Measurements from ENCODE around the gene SCART1. TPM values are rescaled to one million over a fixed set of nuclear protein-coding genes. Genes with fewer than 3 reads are reported as not detected.
A peak's percentile ranks its signal among the peaks of the same experiment; 100 is the strongest.

SCART1 gene
- total RNA-seq, 1 donor from 2014 or later: 0.77 TPM

DNA sequence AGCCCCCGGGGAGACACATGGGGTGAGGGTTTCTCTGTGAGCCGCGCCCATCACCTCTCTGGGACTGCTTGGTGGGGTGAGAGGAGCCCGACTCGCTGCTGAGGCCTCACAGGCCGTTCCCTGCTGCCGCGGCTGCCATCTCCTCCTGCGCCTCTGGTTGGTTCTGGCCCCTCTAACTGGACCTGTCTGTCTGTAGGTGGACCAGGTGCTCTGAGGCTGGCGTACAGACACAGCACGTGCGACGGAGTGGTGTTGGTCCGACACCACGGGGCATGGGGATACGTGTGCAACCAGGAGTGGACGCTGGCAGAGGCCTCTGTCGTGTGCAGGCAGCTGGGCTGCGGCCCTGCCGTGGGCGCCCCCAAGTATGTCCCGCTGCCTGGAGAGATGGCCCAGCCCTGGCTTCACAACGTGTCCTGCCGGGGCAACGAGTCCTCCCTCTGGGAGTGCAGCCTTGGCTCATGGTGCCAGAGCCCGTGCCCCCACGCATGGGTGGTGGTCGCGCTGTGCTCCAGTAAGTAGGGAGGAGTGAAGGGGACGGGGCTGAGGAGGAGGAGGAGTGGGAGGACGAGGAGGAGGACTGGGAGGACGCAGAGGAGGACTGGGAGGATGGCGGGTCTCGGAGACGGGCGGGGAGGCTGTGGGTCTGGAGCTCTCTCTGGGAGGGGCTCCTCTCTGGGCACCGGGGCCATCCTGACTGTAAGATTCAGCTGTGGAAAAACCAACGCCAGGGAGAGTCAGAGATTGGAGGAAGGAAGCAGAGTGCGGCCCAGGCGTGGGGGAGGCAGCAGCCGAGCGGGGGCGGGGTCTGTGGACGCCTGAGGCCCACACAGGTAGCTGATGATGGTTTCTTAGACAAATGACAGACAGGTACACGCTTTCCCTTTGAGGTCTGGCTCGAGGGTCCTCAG, 2.6 kb downstream of the SCART1 start:
- Mint-ChIP-seq H3K27ac (no peak overlapping the region), H3K36me3 (ENCODE audit: low read depth) (no peaks in the 10 kb centered on the region), H3K4me1 (no peaks in the 10 kb centered on the region), H3K9me3 (no peaks in the 10 kb centered on the region), H3K27me3 (no peaks in the 10 kb centered on the region), H3K4me3 (no peak overlapping the region)
- intact Hi-C loops (cut with micrococcal nuclease): no loop called here
- peak; percentile 47 for DNase-seq

- no peaks in the 10 kb centered on the region for H3K4me1 Mint-ChIP-seq
- no peaks in the 10 kb centered on the region for H3K9me3 Mint-ChIP-seq
- no peaks in the 10 kb centered on the region for H3K27me3 Mint-ChIP-seq
- no peak overlapping the region for H3K27ac Mint-ChIP-seq
- intact Hi-C loops (cut with micrococcal nuclease): no loop called here
- peak; percentile 47 for DNase-seq
- H3K4me3 Mint-ChIP-seq: no peak overlapping the region
- no peaks in the 10 kb centered on the region for H3K36me3 Mint-ChIP-seq (ENCODE audit: low read depth)
Observed at GRCh38 chr10:133457100-133457841, 3.5 kb downstream of the SCART1 start.

- intact Hi-C loops (cut with micrococcal nuclease): no loop called here
- Mint-ChIP-seq H3K27ac (no peak overlapping the region), H3K36me3 (ENCODE audit: low read depth) (no peaks in the 10 kb centered on the region), H3K4me1 (no peaks in the 10 kb centered on the region), H3K27me3 (no peaks in the 10 kb centered on the region), H3K4me3 (no peak overlapping the region), H3K9me3 (no peaks in the 10 kb centered on the region)
- peak; percentile 43 for DNase-seq
Observed at GRCh38 chr10:133458021-133458709, 4.4 kb downstream of the SCART1 start.

DNA sequence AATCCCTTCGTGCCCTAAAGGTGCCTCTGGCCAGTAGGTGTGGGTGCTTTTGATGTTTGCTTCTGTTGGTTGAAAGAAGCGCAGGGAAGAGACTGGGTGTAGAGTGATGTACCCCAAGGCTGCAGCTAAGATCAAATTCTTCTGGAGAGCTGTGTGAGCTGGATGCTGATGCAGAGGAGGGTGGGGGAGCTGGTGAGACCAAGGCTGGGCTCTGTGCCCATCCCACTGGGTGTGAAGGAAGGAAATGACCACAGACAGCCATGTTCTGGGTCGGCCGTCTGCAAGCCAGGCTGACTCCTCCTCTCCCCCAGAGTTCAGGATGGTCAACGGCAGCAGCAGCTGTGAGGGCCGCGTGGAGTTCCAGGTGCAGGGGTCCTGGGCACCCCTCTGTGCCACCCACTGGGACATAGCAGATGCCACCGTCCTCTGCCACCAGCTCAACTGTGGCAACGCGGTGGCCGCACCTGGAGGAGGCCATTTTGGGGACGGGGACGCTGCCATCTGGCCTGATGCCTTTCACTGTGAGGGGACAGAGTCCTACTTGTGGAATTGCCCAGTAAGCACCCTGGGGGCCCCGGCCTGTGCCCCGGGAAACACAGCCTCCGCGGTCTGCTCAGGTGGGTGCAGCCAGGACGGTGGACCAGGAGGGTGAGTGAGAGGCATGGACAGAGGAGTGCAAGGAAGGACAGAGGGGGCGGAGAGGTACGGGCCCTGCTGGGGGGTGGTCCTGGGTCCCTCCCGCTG, 5.1 kb downstream of the SCART1 start:
- H3K36me3 Mint-ChIP-seq (ENCODE audit: low read depth): no peaks in the 10 kb centered on the region
- no peak overlapping the region for H3K4me3 Mint-ChIP-seq
- no peak overlapping the region for H3K27ac Mint-ChIP-seq
- no peaks in the 10 kb centered on the region for H3K27me3 Mint-ChIP-seq
- DNase-seq: peak; percentile 39
- no peaks in the 10 kb centered on the region for H3K9me3 Mint-ChIP-seq
- intact Hi-C loops (cut with micrococcal nuclease): no loop called here
- no peaks in the 10 kb centered on the region for H3K4me1 Mint-ChIP-seq

GRCh38 chr10:133459454-133460207, 5.9 kb downstream of the SCART1 start:
- intact Hi-C loops (cut with micrococcal nuclease): no loop called here

DNA sequence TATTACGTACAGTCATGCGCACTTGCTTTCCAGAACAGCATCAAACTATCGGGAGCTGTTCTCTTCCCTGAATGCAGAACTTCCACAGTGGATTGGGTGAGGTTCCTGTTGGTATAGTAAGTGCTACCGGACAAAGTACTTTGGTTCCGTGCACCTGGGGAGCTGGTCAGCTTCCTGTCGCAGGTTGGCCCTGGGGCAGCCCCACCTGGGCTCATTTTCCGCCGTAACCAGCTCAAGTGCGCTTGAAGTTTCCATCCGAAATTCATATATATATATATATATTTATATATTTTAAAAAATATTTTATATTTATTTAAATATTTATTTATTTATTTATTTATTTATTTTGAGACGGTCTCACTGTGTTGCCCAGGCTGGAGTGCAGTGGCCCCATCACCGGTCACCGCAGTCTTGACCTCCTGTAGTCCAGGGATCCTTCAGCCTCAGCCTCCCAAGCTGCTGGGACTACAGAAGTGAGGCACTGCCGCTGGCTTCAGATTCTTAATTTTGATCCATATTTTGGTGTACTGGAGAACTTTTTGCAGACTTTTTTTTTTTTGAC, 6.5 kb downstream of the SCART1 start:
- Mint-ChIP-seq H3K4me3 (no peak overlapping the region), H3K9me3 (no peaks in the 10 kb centered on the region), H3K4me1 (no peaks in the 10 kb centered on the region), H3K36me3 (ENCODE audit: low read depth) (no peaks in the 10 kb centered on the region), H3K27me3 (no peaks in the 10 kb centered on the region), H3K27ac (no peak overlapping the region)
- no peak for DNase-seq
- intact Hi-C loops (cut with micrococcal nuclease): no loop called here

More at GRCh38 chr10:133459454-133460207, 5.9 kb downstream of the SCART1 start:
- Mint-ChIP-seq H3K4me3 (no peak overlapping the region), H3K36me3 (ENCODE audit: low read depth) (no peaks in the 10 kb centered on the region), H3K27ac (no peak overlapping the region), H3K27me3 (no peaks in the 10 kb centered on the region), H3K9me3 (no peaks in the 10 kb centered on the region), H3K4me1 (no peaks in the 10 kb centered on the region)
- DNase-seq: peak; percentile 31

GRCh38 chr10:133461027-133461426, 7.3 kb downstream of the SCART1 start:
- Mint-ChIP-seq H3K4me3 (no peak overlapping the region), H3K27me3 (no peaks in the 10 kb centered on the region), H3K4me1 (no peaks in the 10 kb centered on the region), H3K36me3 (ENCODE audit: low read depth) (no peaks in the 10 kb centered on the region), H3K27ac (no peak overlapping the region), H3K9me3 (no peaks in the 10 kb centered on the region)
- peak; percentile 8 for DNase-seq
- intact Hi-C loops (cut with micrococcal nuclease): no loop called here

DNA sequence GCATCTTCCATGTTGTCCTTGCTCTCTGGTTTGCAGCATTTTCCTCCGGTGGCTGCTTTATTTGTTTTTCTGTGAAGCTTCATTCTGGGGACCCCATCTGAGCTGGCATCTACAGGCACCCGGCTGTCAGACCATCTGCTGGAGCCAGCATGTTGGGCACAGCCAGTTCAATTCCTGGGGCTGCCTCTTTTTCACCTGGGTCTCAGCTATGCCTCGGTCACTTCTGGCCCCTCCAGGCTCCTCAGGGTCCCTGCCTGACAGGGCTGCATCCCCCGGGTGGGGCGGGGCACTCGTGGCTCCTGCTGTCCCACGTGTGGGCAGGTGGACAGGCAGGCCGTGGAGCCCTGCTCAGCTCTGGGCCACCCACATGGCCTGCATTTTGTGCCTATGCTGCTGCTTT, 8.1 kb downstream of the SCART1 start:
- H3K27ac Mint-ChIP-seq: no peak overlapping the region
- H3K4me1 Mint-ChIP-seq: no peaks in the 10 kb centered on the region
- no peaks in the 10 kb centered on the region for H3K9me3 Mint-ChIP-seq
- intact Hi-C loops (cut with micrococcal nuclease): no loop called here
- peak; percentile 35 for DNase-seq
- H3K27me3 Mint-ChIP-seq: no peaks in the 10 kb centered on the region
- no peaks in the 10 kb centered on the region for H3K36me3 Mint-ChIP-seq (ENCODE audit: low read depth)
- no peak overlapping the region for H3K4me3 Mint-ChIP-seq

DNA sequence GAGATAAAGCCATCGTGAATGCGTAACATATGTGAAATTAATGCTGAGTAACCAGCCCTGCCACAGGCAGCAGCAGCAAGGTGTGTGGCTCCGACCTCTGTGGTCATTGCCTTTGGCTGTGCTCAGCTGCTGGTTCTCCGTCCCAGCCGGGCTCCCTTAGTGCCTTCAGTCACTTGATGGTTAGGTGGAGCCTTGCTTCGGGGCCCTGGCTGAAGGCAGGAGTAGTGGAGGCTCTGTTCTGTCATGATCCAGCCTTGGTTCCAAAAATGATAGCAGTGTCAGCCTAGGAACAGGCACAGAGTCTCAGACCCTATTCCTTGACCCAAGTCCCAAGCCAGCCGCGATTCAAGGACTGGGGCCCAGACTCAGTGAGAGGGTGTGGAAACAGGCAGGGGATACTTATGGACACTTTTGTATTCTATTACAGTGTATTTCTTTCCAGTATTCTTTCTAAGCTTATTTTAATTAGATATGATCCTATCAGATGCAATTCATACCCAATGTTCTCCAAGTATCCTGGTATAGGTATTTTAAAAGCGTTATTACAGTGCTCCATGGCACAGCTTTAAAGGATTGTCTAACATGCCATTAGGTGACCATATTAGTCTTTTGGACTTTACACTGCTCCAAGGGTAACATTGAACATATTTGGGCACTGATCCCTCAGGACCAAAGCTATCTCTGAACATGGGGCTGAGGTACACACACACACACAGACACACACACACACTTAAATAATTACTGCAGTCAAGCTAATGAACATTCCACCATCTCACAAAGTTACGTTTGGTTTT, 9.0 kb downstream of the SCART1 start:
- Mint-ChIP-seq H3K9me3 (no peaks in the 10 kb centered on the region), H3K4me3 (no peak overlapping the region), H3K27me3 (no peaks in the 10 kb centered on the region), H3K36me3 (ENCODE audit: low read depth) (no peaks in the 10 kb centered on the region), H3K27ac (no peak overlapping the region), H3K4me1 (no peaks in the 10 kb centered on the region)
- DNase-seq: peak; percentile 41
- intact Hi-C loops (cut with micrococcal nuclease): no loop called here

DNA sequence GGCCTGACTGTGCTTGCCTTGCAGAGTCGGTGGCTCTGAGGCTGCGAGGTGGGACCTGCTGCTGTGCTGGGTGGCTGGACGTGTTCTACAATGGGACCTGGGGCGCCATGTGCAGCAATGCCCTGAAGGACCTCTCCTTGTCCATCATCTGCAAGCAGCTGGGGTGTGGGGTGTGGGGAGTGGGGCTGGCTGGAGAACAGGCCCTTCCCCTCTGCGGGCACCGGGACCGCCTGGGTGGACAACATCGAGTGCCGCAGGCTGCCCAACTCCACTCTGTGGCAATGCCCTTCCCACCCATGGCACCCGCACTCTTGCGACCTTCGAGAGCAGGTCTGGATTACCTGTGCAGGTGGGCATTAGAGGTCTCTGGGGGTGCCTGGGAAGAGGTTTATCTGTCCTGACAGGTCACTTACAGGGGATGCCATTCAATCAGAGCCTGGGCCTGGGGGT, 10.9 kb downstream of the SCART1 start:
- peak; percentile 45 for DNase-seq
- Mint-ChIP-seq H3K4me3 (no peak overlapping the region), H3K27me3 (no peaks in the 10 kb centered on the region)

DNA sequence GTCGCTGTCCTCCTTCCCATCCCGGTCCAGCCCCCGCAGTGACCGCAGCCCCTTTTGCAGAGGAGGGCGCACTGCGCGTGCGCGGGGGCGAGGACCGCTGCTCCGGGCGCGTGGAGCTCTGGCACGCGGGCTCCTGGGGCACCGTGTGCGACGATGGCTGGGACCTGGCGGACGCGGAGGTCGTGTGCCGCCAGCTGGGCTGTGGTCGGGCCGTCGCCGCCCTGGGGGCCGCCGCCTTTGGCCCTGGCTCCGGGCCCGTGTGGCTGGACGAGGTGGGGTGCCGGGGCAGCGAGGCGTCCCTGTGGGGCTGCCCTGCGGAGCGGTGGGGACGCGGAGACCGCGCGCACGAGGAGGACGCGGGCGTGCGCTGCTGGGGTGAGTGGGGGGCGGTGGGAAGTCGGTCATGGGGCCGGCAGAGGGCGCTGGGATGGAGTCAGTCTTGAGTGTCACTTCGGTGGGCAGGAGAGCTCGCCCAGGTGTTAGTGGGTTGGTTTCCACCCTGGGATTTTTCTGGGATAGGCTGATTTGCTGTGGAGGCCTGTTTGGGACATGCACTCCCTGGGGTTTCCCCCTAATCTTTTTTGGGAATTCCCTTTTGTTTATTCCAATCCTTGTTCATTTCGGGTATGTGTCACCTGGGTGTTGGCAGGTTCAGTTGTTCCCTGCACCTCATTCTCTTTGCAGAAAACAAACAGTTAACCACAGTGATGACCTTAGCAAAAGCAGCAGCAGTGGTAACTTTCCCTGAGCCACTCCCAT, 11.6 kb downstream of the SCART1 start:
- DNase-seq: peak; percentile 41
- intact Hi-C loops (cut with micrococcal nuclease): no loop called here
- Mint-ChIP-seq H3K4me1 (no peaks in the 10 kb centered on the region), H3K4me3 (no peak overlapping the region), H3K9me3 (peaks cover 5% of the 10 kb centered on the region), H3K27me3 (no peaks in the 10 kb centered on the region), H3K36me3 (ENCODE audit: low read depth) (no peaks in the 10 kb centered on the region), H3K27ac (no peak overlapping the region)

More for the DNA sequence above, 10.9 kb downstream of the SCART1 start:
- H3K4me1 Mint-ChIP-seq: no peaks in the 10 kb centered on the region
- H3K27ac Mint-ChIP-seq: no peak overlapping the region
- intact Hi-C loops (cut with micrococcal nuclease): no loop called here
- H3K36me3 Mint-ChIP-seq (ENCODE audit: low read depth): no peaks in the 10 kb centered on the region
- H3K9me3 Mint-ChIP-seq: peaks cover 5% of the 10 kb centered on the region
